HL-60/S4 (cell line): ENCODE data around the gene GPC3.
"Not testable (repeated sequence)": the region's sequence is repeated elsewhere in the genome, so short reads cannot be mapped to it uniquely, and the experiment has no call there.

ENCODE experiments used
- in situ Hi-C: fragments of 300-500 bp; cut with MboI; formaldehyde crosslinking; loops from 2 replicates; pipeline ENCODE4 v1.14.3; 2022; ENCODE audit warnings: low sequenced_read_pairs

GPC3 gene

GRCh38 chrX:133537142-133537541 is 448.3 kb downstream of the GPC3 start:
- in situ Hi-C loops, result no loop called here

- in situ Hi-C loops, result no loop called here
Measured at GRCh38 chrX:133535066-133535465, 450.3 kb downstream of the GPC3 start.

- in situ Hi-C loops, result no loop called here
Measured at GRCh38 chrX:133534172-133534571, 451.2 kb downstream of the GPC3 start.

GRCh38 chrX:133533249-133533648 is 452.1 kb downstream of the GPC3 start:
- in situ Hi-C loops, result no loop called here

GRCh38 chrX:133530960-133531359 is 454.4 kb downstream of the GPC3 start:
- in situ Hi-C loops, result no loop called here

GRCh38 chrX:133529578-133529977 is 455.8 kb downstream of the GPC3 start:
- in situ Hi-C loops, result no loop called here

GRCh38 chrX:133527825-133528224 is 457.6 kb downstream of the GPC3 start:
- in situ Hi-C loops, result no loop called here

- in situ Hi-C loops, result no loop called here
Measured at GRCh38 chrX:133527415-133527814, 458.0 kb downstream of the GPC3 start.

- in situ Hi-C loops, result not testable (repeated sequence)
Measured at GRCh38 chrX:133526773-133527172, 458.6 kb downstream of the GPC3 start.

- in situ Hi-C loops, result no loop called here
Measured at GRCh38 chrX:133523526-133523925, 461.9 kb downstream of the GPC3 start.

- in situ Hi-C loops, result no loop called here
Measured at GRCh38 chrX:133523081-133523487, 462.3 kb downstream of the GPC3 start.

- in situ Hi-C loops, result no loop called here
Measured at GRCh38 chrX:133516686-133517085, 468.7 kb downstream of the GPC3 start.

- in situ Hi-C loops, result no loop called here
Measured at GRCh38 chrX:133514486-133514885, 470.9 kb downstream of the GPC3 start.

- in situ Hi-C loops, result no loop called here
Measured at GRCh38 chrX:133513123-133513522, 472.3 kb downstream of the GPC3 start.

GRCh38 chrX:133511041-133511440 is 474.4 kb downstream of the GPC3 start:
- in situ Hi-C loops, result no loop called here

- in situ Hi-C loops, result no loop called here
Measured at GRCh38 chrX:133497356-133497755, 488.0 kb downstream of the GPC3 start.

GRCh38 chrX:133495464-133496391 is 489.7 kb downstream of the GPC3 start:
- in situ Hi-C loops, result no loop called here

- in situ Hi-C loops, result no loop called here
Measured at GRCh38 chrX:133493366-133493765, 492.0 kb downstream of the GPC3 start.

- in situ Hi-C loops, result no loop called here
Measured at GRCh38 chrX:133490955-133491354, 494.4 kb downstream of the GPC3 start.
